ENCODE data around the gene PTMA.
A peak's percentile ranks its signal among the peaks of the same experiment; 100 is the strongest.

Gene PTMA

DNA sequence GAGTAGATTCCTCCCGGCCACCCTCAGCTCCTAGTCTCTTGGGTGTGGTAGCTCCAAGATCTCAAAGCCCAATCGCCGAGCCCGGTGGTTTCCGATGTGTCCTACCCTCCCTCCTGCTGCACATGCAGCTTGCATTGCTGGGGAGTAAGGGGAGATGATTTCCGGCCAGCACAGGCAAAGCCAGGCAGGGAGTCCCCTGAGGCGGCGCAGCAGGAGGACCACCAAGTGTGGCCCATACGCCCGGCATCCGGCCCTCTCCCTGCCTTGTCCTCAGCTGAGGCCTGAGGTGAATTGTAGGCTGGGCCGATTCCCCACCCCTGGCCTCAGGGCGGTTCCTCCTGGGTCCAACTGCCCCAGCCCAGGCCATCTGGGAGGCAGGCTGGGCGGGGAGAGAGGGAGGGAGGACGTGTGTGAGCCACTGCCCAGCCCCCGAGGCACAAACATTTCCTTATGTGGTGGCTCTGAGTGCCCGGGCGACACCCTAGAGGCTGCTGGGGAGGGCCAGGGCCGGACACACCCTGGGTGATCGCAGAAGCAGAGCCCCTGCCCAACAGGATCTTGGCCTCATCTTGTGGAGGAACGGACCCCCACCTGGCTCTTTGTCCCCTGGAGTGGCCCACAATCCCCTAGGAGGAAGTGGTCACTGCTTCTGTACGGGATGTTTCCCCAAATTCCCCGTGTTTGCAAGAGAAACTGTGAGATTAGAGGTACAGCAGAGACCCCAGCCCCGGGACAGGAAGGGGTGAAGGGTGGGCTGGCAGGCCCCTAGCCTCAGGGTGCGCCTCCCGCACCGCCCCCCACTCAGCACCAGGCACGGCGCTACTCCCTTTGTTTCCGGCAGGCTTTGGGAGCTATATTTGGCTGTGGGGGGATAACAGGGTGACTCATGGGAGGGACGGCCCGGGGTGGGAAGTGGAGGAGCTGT lies 41.9 kb upstream of the PTMA start:
- Histone ChIP-seq H3K27me3 (ENCODE audit: insufficient read depth, low read length) (no peaks in the 10 kb centered on the region), H3K36me3 (ENCODE audit: insufficient read depth, low read length) (no peaks in the 10 kb centered on the region), H2AFZ (ENCODE audit: low read length, unreplicated experiment) (peak overlapping the region; percentile 75), H3K27ac (ENCODE audit: low read depth, low read length) (peak overlapping the region; percentile 79), H3K79me2 (ENCODE audit: control insufficient read depth, insufficient read depth, low read length, unreplicated experiment) (no peaks in the 10 kb centered on the region), H3K4me3 (ENCODE audit: low read depth, low read length) (peak overlapping the region; percentile 71), H3K4me1 (ENCODE audit: control insufficient read depth, insufficient read depth, low read length, unreplicated experiment) (peaks cover 19% of the 10 kb centered on the region)

DNA sequence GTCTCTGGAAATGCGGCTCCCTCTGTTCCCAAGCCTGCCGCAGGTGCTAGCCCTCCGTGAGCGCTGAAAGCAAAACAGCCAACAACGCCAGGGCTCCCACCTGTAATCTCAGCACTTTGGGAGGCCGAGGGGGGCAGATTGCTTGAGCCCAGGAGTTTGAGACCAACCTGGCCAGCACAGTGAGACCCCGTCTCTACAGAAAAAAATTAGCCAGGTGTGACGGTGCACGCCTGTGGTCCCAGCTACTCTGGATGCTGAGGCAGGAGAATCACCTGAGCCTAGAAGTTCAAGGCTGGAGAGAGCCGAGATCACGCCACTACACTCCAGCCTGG lies 41.3 kb upstream of the PTMA start:
- Histone ChIP-seq H3K27me3 (ENCODE audit: insufficient read depth, low read length) (no peaks in the 10 kb centered on the region), H2AFZ (ENCODE audit: low read length, unreplicated experiment) (no peak overlapping the region), H3K79me2 (ENCODE audit: control insufficient read depth, insufficient read depth, low read length, unreplicated experiment) (no peaks in the 10 kb centered on the region), H3K36me3 (ENCODE audit: insufficient read depth, low read length) (no peaks in the 10 kb centered on the region), H3K27ac (ENCODE audit: low read depth, low read length) (peak overlapping the region; percentile 79), H3K4me1 (ENCODE audit: control insufficient read depth, insufficient read depth, low read length, unreplicated experiment) (peaks cover 15% of the 10 kb centered on the region), H3K4me3 (ENCODE audit: low read depth, low read length) (peak overlapping the region; percentile 71)

DNA sequence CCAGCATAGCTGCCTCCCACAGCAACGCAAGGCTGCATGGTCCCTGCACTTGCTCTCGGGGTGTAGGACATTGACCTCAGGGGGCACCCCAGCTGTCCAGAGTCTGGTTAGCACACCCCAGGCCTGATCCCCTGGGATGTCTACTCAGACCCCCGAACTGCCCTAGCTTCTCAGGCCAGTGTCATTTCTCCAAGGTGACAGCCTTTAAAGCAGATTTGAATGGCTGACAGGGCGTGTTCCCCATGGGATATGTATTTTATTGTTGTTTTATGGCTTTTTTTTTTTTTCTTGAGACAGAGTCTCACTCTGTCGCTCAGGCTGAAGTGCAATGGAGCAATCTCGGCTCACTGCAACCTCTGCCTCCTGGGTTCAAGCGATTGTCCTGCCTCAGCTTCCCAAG lies 40.8 kb upstream of the PTMA start:
- Histone ChIP-seq H3K27ac (ENCODE audit: low read depth, low read length) (no peak overlapping the region), H2AFZ (ENCODE audit: low read length, unreplicated experiment) (no peak overlapping the region), H3K4me1 (ENCODE audit: control insufficient read depth, insufficient read depth, low read length, unreplicated experiment) (peaks cover 15% of the 10 kb centered on the region), H3K27me3 (ENCODE audit: insufficient read depth, low read length) (no peaks in the 10 kb centered on the region), H3K4me3 (ENCODE audit: low read depth, low read length) (no peak overlapping the region), H3K79me2 (ENCODE audit: control insufficient read depth, insufficient read depth, low read length, unreplicated experiment) (no peaks in the 10 kb centered on the region), H3K36me3 (ENCODE audit: insufficient read depth, low read length) (no peaks in the 10 kb centered on the region)

DNA sequence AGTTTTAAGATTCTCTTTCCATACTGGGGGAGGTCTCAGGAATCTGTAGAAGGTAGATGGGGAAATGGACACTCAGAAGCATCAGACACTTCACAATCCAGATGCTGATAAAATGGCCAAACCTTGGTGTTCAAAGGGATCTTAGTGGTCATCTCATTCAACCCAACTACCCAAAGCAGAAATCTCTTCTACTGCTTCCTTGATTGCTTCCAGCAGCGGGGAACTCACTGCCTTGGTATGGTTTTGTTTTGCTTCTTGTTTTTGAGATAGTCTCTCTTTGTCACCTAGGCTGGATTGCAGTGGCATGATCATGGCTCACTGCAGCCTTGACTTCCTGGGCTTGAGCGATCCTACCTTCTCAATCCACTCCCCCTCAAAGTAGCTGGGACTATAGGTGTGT lies 39.3 kb upstream of the PTMA start:
- Histone ChIP-seq H3K4me1 (ENCODE audit: control insufficient read depth, insufficient read depth, low read length, unreplicated experiment) (peaks cover 15% of the 10 kb centered on the region), H3K79me2 (ENCODE audit: control insufficient read depth, insufficient read depth, low read length, unreplicated experiment) (no peaks in the 10 kb centered on the region), H3K36me3 (ENCODE audit: insufficient read depth, low read length) (no peaks in the 10 kb centered on the region), H3K27ac (ENCODE audit: low read depth, low read length) (no peak overlapping the region), H3K27me3 (ENCODE audit: insufficient read depth, low read length) (no peaks in the 10 kb centered on the region), H3K4me3 (ENCODE audit: low read depth, low read length) (no peak overlapping the region), H2AFZ (ENCODE audit: low read length, unreplicated experiment) (no peak overlapping the region)

DNA sequence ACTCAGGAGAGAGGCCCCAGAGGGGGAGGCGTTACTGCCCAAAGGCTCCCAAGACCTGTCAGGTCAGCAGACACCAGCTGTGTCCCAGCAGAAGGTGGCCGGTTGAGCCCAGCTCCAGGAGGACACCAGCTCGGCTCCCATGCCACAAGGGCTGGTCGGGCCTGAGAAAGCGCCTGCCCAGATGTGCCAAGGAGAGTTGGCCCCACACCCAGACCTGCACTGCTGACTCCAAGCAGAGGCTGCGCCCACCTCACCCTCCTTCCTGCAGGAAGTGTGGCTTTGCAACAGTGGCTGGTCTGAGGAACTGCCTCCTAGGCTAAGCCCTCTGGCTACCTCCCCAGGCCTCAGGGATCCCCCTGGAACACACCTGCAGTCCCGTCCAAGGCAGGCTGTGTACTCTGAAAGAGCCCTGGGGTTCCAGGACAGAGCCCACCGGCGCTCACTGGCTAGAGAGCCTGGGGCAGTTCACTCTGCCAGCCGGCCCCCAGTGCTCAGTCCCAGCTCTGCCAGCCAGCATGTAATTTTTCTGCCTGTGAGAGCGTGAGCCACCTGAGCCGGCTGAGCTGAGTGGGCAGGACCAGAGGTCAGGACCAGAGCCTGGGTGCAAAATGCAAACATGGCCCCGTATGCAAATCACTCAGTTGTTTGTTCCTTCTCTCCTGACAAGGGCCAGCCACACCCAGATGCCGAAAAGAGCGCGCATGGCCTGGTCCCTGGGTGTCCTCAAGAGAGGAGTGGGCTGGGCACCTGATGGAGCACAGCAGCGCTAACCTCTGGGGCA lies 36.9 kb upstream of the PTMA start:
- Histone ChIP-seq H3K79me2 (ENCODE audit: control insufficient read depth, insufficient read depth, low read length, unreplicated experiment) (no peaks in the 10 kb centered on the region), H3K4me1 (ENCODE audit: control insufficient read depth, insufficient read depth, low read length, unreplicated experiment) (peaks cover 15% of the 10 kb centered on the region), H3K4me3 (ENCODE audit: low read depth, low read length) (no peak overlapping the region), H3K36me3 (ENCODE audit: insufficient read depth, low read length) (no peaks in the 10 kb centered on the region), H3K27ac (ENCODE audit: low read depth, low read length) (no peak overlapping the region), H2AFZ (ENCODE audit: low read length, unreplicated experiment) (no peak overlapping the region), H3K27me3 (ENCODE audit: insufficient read depth, low read length) (no peaks in the 10 kb centered on the region)

DNA sequence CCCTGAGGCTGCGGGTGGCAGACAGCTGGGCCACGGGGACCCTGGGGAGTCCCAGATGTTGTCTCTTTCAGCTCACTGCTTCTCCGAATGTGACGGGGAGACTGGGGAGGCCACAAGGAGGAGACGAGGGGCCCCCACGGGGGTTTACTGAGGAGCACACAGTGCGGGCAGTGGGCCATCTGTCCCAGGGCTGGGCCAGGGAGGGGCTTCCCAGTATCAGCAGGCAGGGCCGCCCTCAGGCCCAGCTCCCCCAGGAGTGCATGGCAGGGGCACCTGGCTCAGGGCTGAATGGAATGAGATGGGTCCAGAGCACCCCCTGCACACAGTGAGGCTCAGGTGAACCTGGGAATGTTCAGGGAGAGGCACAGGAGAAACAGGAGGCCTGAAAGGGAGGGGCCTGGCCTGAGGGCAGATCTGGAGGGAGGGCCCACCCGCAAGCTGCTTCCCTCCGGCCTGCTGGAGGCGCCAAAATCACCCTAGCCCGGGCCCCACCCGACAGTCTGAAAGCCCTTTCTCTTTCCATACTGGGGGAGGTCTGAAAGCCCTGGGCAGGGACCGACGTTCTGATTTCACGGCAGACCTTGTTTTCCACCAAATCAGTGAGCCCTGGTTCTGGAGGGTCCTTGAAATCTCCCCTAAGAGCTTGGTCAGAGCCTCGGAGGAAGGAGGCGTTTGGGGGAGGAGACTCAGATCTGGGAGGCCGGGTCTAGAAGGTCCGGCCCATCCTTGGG lies 35.5 kb upstream of the PTMA start:
- Histone ChIP-seq H2AFZ (ENCODE audit: low read length, unreplicated experiment) (peak overlapping the region; percentile 33), H3K27ac (ENCODE audit: low read depth, low read length) (peak overlapping the region; percentile 42), H3K27me3 (ENCODE audit: insufficient read depth, low read length) (no peaks in the 10 kb centered on the region), H3K79me2 (ENCODE audit: control insufficient read depth, insufficient read depth, low read length, unreplicated experiment) (no peaks in the 10 kb centered on the region), H3K36me3 (ENCODE audit: insufficient read depth, low read length) (no peaks in the 10 kb centered on the region), H3K4me1 (ENCODE audit: control insufficient read depth, insufficient read depth, low read length, unreplicated experiment) (peaks cover 6% of the 10 kb centered on the region), H3K4me3 (ENCODE audit: low read depth, low read length) (peak overlapping the region; percentile 48)

DNA sequence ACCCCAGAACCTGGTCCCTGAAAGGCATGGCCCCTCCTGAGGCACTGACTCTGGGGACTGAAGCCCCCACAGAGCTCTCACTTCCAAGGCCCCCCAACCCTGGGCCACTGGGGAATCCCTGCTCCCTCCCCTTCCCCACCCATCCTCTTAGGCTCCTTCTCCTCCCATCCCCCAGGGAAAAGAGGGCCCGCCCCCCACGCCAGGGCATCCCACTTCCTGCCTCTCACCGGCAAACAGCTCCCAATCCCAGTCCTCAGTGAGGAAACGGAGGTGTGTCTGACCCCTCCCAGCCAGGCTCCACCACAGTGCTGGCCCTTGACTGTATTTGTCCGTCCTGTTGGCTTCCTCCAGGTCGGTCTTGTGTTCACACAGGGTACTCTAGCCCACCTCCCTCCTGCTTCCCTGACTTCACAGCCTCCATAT lies 35.0 kb upstream of the PTMA start:
- Histone ChIP-seq H3K27me3 (ENCODE audit: insufficient read depth, low read length) (no peaks in the 10 kb centered on the region), H3K4me3 (ENCODE audit: low read depth, low read length) (peak overlapping the region; percentile 48), H3K27ac (ENCODE audit: low read depth, low read length) (peak overlapping the region; percentile 42), H3K4me1 (ENCODE audit: control insufficient read depth, insufficient read depth, low read length, unreplicated experiment) (peaks cover 6% of the 10 kb centered on the region), H3K79me2 (ENCODE audit: control insufficient read depth, insufficient read depth, low read length, unreplicated experiment) (no peaks in the 10 kb centered on the region), H2AFZ (ENCODE audit: low read length, unreplicated experiment) (peak overlapping the region; percentile 33), H3K36me3 (ENCODE audit: insufficient read depth, low read length) (no peaks in the 10 kb centered on the region)

DNA sequence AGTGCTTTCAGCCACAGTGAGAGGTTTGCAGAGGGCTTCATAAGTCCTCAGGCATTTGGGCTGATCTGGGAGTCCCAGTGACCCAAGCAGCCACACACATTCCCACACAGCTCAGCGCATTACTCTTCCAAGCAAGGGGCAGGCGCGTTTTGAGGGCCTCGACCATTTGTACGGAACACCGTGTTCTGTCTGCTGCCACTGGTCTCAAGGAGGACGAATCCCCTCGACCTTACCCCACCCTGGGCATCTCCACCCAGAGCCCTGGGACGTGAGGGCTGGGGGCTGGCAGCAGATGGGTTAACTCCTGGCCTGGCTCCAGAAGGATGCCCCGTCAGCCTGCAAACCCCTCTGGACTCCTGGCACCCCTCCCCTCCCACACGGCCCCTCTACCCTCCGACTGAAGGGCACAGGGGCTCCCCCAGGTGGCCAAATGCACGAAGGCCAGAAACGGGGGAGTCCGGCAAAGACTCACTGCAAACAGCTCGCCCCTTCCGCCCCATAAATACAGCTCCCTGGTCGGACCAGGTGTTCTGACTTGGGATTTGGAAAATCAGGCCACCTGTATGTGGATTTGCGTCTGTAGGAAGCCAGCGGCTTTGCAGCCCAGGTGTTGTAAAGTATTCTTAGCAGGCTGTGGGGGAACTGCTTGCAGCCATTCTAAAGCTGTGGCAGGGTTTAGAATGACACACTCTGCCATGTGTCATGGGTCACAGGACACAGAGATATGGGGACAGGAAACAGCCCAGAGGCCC lies 33.6 kb upstream of the PTMA start:
- H3K4me1 ChIP-seq (ENCODE audit: control insufficient read depth, insufficient read depth, low read length, unreplicated experiment) = peaks cover 6% of the 10 kb centered on the region
- H3K27ac ChIP-seq (ENCODE audit: low read depth, low read length) = no peak overlapping the region
- H3K79me2 ChIP-seq (ENCODE audit: control insufficient read depth, insufficient read depth, low read length, unreplicated experiment) = no peaks in the 10 kb centered on the region
- no peak overlapping the region for H3K4me3 ChIP-seq (ENCODE audit: low read depth, low read length)
- H2AFZ ChIP-seq (ENCODE audit: low read length, unreplicated experiment) = peak overlapping the region; percentile 71
- H3K36me3 ChIP-seq (ENCODE audit: insufficient read depth, low read length) = no peaks in the 10 kb centered on the region
- H3K27me3 ChIP-seq (ENCODE audit: insufficient read depth, low read length) = no peaks in the 10 kb centered on the region

DNA sequence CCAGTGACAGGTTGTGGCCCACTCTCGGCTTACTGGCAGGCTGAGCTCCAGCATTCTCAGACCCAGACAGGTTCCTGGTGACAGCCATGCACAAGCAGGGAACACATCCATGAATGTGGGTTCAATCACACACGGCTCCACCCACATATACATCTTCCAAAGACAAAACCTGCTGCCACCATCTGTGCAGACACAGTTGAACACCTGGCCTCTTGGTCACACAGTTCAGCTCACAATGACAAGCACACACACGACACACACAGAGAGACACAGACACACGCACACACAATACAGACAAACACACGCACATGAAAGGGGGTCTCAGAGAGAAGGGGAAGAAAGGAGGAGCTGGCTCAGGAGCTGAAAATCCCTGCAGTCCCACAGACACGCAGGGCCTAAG lies 32.1 kb upstream of the PTMA start:
- H2AFZ ChIP-seq (ENCODE audit: low read length, unreplicated experiment) = no peak overlapping the region
- no peaks in the 10 kb centered on the region for H3K27me3 ChIP-seq (ENCODE audit: insufficient read depth, low read length)
- H3K4me1 ChIP-seq (ENCODE audit: control insufficient read depth, insufficient read depth, low read length, unreplicated experiment) = peaks cover 13% of the 10 kb centered on the region
- H3K79me2 ChIP-seq (ENCODE audit: control insufficient read depth, insufficient read depth, low read length, unreplicated experiment) = no peaks in the 10 kb centered on the region
- no peak overlapping the region for H3K4me3 ChIP-seq (ENCODE audit: low read depth, low read length)
- no peak overlapping the region for H3K27ac ChIP-seq (ENCODE audit: low read depth, low read length)
- H3K36me3 ChIP-seq (ENCODE audit: insufficient read depth, low read length) = no peaks in the 10 kb centered on the region

DNA sequence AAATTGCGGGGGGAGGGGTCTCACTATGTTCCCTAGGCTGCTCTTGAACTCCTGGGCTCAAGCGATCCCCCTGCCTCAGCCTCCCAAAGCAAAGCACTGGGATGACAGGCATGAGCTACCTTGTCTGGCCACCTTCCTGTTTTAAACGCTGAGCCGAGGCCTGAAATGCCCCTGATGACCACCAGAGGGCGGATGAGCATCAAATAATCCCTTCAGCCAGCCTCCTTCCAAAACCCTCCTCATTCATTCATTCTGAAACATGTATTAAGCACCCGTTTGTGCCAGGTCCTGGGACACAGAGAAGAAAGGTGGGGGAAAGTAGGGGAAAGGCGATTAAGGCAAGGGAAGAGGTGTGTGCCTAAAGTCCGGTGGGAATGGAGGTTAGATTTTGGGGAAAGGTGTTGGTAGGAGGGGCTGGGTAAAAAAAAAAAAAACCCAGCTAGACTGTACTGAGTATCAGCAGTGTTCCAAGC lies 30.7 kb upstream of the PTMA start:
- H2AFZ ChIP-seq (ENCODE audit: low read length, unreplicated experiment) = no peak overlapping the region
- no peak overlapping the region for H3K4me3 ChIP-seq (ENCODE audit: low read depth, low read length)
- H3K79me2 ChIP-seq (ENCODE audit: control insufficient read depth, insufficient read depth, low read length, unreplicated experiment) = no peaks in the 10 kb centered on the region
- H3K4me1 ChIP-seq (ENCODE audit: control insufficient read depth, insufficient read depth, low read length, unreplicated experiment) = peaks cover 20% of the 10 kb centered on the region
- no peaks in the 10 kb centered on the region for H3K36me3 ChIP-seq (ENCODE audit: insufficient read depth, low read length)
- H3K27ac ChIP-seq (ENCODE audit: low read depth, low read length) = no peak overlapping the region
- no peaks in the 10 kb centered on the region for H3K27me3 ChIP-seq (ENCODE audit: insufficient read depth, low read length)
